Pancreas (tissue), 10 donors: ENCODE measurements around the gene IFIT5. TPM values are rescaled to one million over a fixed set of nuclear protein-coding genes. Genes with fewer than 3 reads are reported as not detected.
"Not testable (repeated sequence)": the region's sequence is repeated elsewhere in the genome, so short reads cannot be mapped to it uniquely, and the experiment has no call there.

ENCODE experiments used
- ATAC-seq, 4 donors: fragments of 200-7000 bp; cut with Tn5 transposase; one replicate each; pipeline versions ENCODE4 v1.8.0 to v1.9.1; 2020; ENCODE audit warnings: mild to moderate bottlenecking in 4 of 4, moderate library complexity in 4 of 4
- DNase-seq, 6 donors: peaks; one replicate each; pipeline ENCODE4 v3.0.0-alpha.2; 2020
- FAIRE-seq: peaks from 2 replicates; lab custom pipeline; 2012; peaks lifted over from hg19 to GRCh38; lab: Jason Lieb, UNC
- H3K27ac ChIP-seq, 4 donors: fragments of 200-600 bp; sonication (generic); 1 replicate in 3 of 4; 2 replicates in 1 of 4; pipeline versions ENCODE4 v1.5.0 to v1.8.0; 2020
- H3K27me3 ChIP-seq, 4 donors: fragments of 200-600 bp; one replicate each; pipeline ENCODE4 v1.8.0; 2021
- H3K36me3 ChIP-seq, 3 donors: fragments of 200-600 bp; sonication (generic) in 1 of 3; one replicate each; pipeline versions ENCODE4 v1.5.0 to v1.8.0; 2020 to 2021
- H3K4me1 ChIP-seq, 3 donors: fragments of 200-600 bp; one replicate each; pipeline ENCODE4 v1.8.0; 2021
- H3K4me3 ChIP-seq, 4 donors: fragments of 200-600 bp; sonication (generic) in 2 of 4; one replicate each; pipeline versions ENCODE4 v1.5.0 to v1.8.0; 2020 to 2021
- H3K9me3 ChIP-seq, 4 donors: fragments of 200-600 bp; one replicate each; pipeline ENCODE4 v1.8.0; 2021
- WGBS, 2 donors: extraction: QIAGEN DNeasy Blood & Tissue Kit; methylation state at CpG; one replicate each; pipeline ENCODE4 v1.1.7; 2013; 5-methylcytosine and 5-hydroxymethylcytosine counted together
- intact Hi-C, 3 donors: fragments of 100-400 bp; cut with DNase I; formaldehyde crosslinking; loops; one replicate each; pipeline versions ENCODE4 v1.11.1 to v1.14.2; 2022
- polyA plus RNA-seq, 2 donors: library from polyadenylated mRNA; stranded (reverse); fragments of 200-250 nt; gene quantifications; one replicate each; pipeline ENCODE4 v1.2.3, GENCODE V29; 2013
- total RNA-seq, 6 donors: library from RNA; stranded (reverse); fragmentation: NEBNext Ultra II Directional in 4 of 6; extraction: Animal tissue kit (Norgen Biotek cat#: 25700) in 4 of 6; gene quantifications; one replicate each; pipeline versions ENCODE4 v1.2.1 to v1.2.4, GENCODE V29; 2021 to 2023
- TF ChIP-seq, protein P1 (sequence below), 4 donors: fragments of 200-600 bp; sonication (generic) in 3 of 4; IDR thresholded peaks; one replicate each; pipeline versions ENCODE4 v1.5.0 to v1.8.0; 2021; ENCODE audit warnings: antibody characterized with exemption in 4 of 4
- donor health status: healthy with polysubstance abuse.
- donor health status: DM: no; HTN: no; CAD: no; lungs with moderate emphysema.
- donor health status: DM: no; HTN: no; CAD: no.
- donor health status: control.
- donor health status: control.
- donor health status: Bipolar disorder and iron deficiency.
- donor health status: DM: yes; HTN: yes; CAD: no.
- donor health status: DM: no; HTN: no; CAD: no.
- donor health status: DM: no; HTN: no; CAD: no.
- donor health status: DM: yes; HTN: yes; CAD: no.

Gene IFIT5
- total and polyA plus RNA-seq, 8 donors: 2.9 to 8.1 (median 4.2) TPM

DNA sequence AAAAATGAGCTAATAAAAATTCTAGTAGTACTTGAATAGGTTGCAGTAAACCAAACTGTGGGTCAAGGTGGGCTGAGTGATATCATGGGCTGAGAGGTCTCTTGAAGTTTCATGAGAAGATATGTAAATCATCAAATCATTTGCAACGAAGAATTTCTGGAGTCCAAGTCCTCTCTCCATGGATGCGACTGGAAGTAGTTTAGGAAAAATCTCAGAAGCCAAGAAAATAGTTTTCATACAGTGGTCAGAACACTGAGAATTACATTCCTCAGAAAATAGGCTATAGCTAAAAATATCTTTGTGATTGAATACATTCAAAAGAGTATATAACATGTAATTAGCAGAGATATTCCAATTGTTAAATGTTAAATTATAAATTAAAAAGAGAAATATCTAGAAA lies 25.6 kb upstream of the IFIT5 start:
- intact Hi-C loops: no loop called here
- Histone ChIP-seq H3K4me3 (no peak overlapping the region), H3K27me3 (no peaks in the 10 kb centered on the region), H3K4me1 (peaks cover 0 to 18% (median 3%) of the 10 kb centered on the region in 3 donors), H3K27ac (no peak overlapping the region), H3K9me3 (no peaks in the 10 kb centered on the region), H3K36me3 (no peaks in the 10 kb centered on the region)
- ATAC-seq (no peak), FAIRE-seq (no peak), DNase-seq (no peak)
- WGBS, 2 donors: 77 to 81% methylated on average over 2 of the region's 2 CpGs
- TF ChIP-seq, protein P1, sequence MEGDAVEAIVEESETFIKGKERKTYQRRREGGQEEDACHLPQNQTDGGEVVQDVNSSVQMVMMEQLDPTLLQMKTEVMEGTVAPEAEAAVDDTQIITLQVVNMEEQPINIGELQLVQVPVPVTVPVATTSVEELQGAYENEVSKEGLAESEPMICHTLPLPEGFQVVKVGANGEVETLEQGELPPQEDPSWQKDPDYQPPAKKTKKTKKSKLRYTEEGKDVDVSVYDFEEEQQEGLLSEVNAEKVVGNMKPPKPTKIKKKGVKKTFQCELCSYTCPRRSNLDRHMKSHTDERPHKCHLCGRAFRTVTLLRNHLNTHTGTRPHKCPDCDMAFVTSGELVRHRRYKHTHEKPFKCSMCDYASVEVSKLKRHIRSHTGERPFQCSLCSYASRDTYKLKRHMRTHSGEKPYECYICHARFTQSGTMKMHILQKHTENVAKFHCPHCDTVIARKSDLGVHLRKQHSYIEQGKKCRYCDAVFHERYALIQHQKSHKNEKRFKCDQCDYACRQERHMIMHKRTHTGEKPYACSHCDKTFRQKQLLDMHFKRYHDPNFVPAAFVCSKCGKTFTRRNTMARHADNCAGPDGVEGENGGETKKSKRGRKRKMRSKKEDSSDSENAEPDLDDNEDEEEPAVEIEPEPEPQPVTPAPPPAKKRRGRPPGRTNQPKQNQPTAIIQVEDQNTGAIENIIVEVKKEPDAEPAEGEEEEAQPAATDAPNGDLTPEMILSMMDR (IDR thresholded peaks at IDR 0.05): no peak

GRCh38 chr10:89389254-89389653 lies 25.1 kb upstream of the IFIT5 start:
- DNase-seq (no peak), ATAC-seq (no peak), FAIRE-seq (no peak)
- H3K27ac ChIP-seq: no peak overlapping the region
- no peaks in the 10 kb centered on the region for H3K27me3 ChIP-seq
- H3K4me1 ChIP-seq: peaks cover 0 to 18% (median 6%) of the 10 kb centered on the region in 3 donors
- TF ChIP-seq, protein P1 (IDR thresholded peaks at IDR 0.05): no peak
- no peak overlapping the region for H3K4me3 ChIP-seq
- intact Hi-C loops: no loop called here
- H3K9me3 ChIP-seq: no peaks in the 10 kb centered on the region
- H3K36me3 ChIP-seq: no peaks in the 10 kb centered on the region
- 68 to 79% methylated on average over 1 of the region's 1 CpG for whole genome bisulfite sequencing, 2 donors

- intact Hi-C loops: no loop called here
- TF ChIP-seq, protein P1 (IDR thresholded peaks at IDR 0.05): no peak
- Histone ChIP-seq H3K36me3 (no peaks in the 10 kb centered on the region), H3K9me3 (no peaks in the 10 kb centered on the region), H3K4me1 (peaks cover 0 to 18% (median 6%) of the 10 kb centered on the region in 3 donors), H3K4me3 (no peak overlapping the region), H3K27me3 (no peaks in the 10 kb centered on the region), H3K27ac (peak overlapping the region in 1 of 4 donors; percentile 71)
- DNase-seq (no peak), FAIRE-seq (no peak), ATAC-seq (no peak)
- WGBS, 2 donors: 80% methylated on average over 5 of the region's 5 CpGs
These were observed 23.7 kb upstream of the IFIT5 start for GRCh38 chr10:89390476-89391225.

- 85 to 90% methylated on average over 4 of the region's 4 CpGs for WGBS, 2 donors
- H3K4me1 ChIP-seq: peaks cover 0 to 18% (median 6%) of the 10 kb centered on the region in 3 donors
- DNase-seq, ATAC-seq, H3K9me3 ChIP-seq, FAIRE-seq, H3K4me3 ChIP-seq, intact Hi-C loops, H3K36me3 ChIP-seq, H3K27me3 ChIP-seq: not testable (repeated sequence)
- H3K27ac ChIP-seq: peak overlapping the region in 1 of 4 donors; percentile 71
These were observed 23.2 kb upstream of the IFIT5 start for GRCh38 chr10:89391226-89391576.

GRCh38 chr10:89391907-89392756 lies 22.2 kb upstream of the IFIT5 start, which contains the start of gene IFIT1:
TSS of gene IFIT1 (plus strand) at chr10:89392623. CDS start at chr10:89392713, 90 bp downstream.
- DNase-seq (peak in 3 of 6 donors; percentile 38 to 70 (median 60)), ATAC-seq (peak; percentile 92 to 96 (median 96)), FAIRE-seq (peak; percentile 86)
- WGBS, 2 donors: 3 to 4% methylated on average over 8 of the region's 8 CpGs
- TF ChIP-seq, protein P1 (IDR thresholded peaks at IDR 0.05): no peak
- H3K27me3 ChIP-seq: no peaks in the 10 kb centered on the region
- H3K4me3 ChIP-seq: peak within 1 kb of the TSS; percentile 20 to 47 (median 25)
- no peaks in the 10 kb centered on the region for H3K9me3 ChIP-seq
- intact Hi-C loops: no loop called here
- no peaks in the 10 kb centered on the region for H3K36me3 ChIP-seq
- H3K27ac ChIP-seq: peak within 1 kb of the TSS; percentile 30 to 79 (median 66)
- peaks cover 0 to 18% (median 6%) of the 10 kb centered on the region in 3 donors for H3K4me1 ChIP-seq
